Left kidney (tissue), 8 donors: ENCODE results near the gene CRIP1. TPM values are rescaled to one million over a fixed set of nuclear protein-coding genes. Genes with fewer than 3 reads are reported as not detected.

Experiments used
- DNase-seq: peaks from one replicate; pipeline ENCODE4 v3.0.0-alpha.2; 2013
- long read RNA-seq, 8 donors: transcript quantifications; one replicate each; lab custom pipeline, GENCODE V29; 2026
- polyA plus RNA-seq: library from polyadenylated mRNA; unstranded; fragments of 120-200 nt; gene quantifications from one replicate; pipeline ENCODE4 v1.2.1, GENCODE V29; 2013; ENCODE audit not compliant: insufficient read length

The CRIP1 gene, protein sequence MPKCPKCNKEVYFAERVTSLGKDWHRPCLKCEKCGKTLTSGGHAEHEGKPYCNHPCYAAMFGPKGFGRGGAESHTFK
- polyA plus RNA-seq, result 22.7 TPM
- long read RNA-seq, donor 1, transcript CRIP1-201 (5 exons, 1,311 nt), result major isoform, 26 of 33 reads
- long read RNA-seq, donor 1, transcript CRIP1-205 (4 exons, 638 nt), result minor isoform, 7 of 33 reads
- long read RNA-seq, donor 1, partial matches to known transcripts, result 0 of 33 reads
- long read RNA-seq, donor 1, other reads (novel, unspliced or antisense), result 0 of 33 reads
- long read RNA-seq, donor 2, transcript CRIP1-201 (5 exons, 1,311 nt), result major isoform, 37 of 44 reads
- long read RNA-seq, donor 2, partial matches to known transcripts, result 0 of 44 reads
- long read RNA-seq, donor 2, other reads (novel, unspliced or antisense), result 0 of 44 reads
- long read RNA-seq, donor 3, transcript CRIP1-201 (5 exons, 1,311 nt), result major isoform, 21 of 25 reads
- long read RNA-seq, donor 3, partial matches to known transcripts, result 0 of 25 reads
- long read RNA-seq, donor 3, other reads (novel, unspliced or antisense), result 0 of 25 reads
- long read RNA-seq, donor 4, transcript CRIP1-201 (5 exons, 1,311 nt), result major isoform, 6 of 9 reads
- long read RNA-seq, donor 4, partial matches to known transcripts, result 0 of 9 reads
- long read RNA-seq, donor 4, other reads (novel, unspliced or antisense), result 0 of 9 reads
- long read RNA-seq, donor 5, transcript CRIP1-205 (4 exons, 638 nt), result minor isoform, 9 of 73 reads
- long read RNA-seq, donor 5, transcript CRIP1-201 (5 exons, 1,311 nt), result major isoform, 60 of 73 reads
- long read RNA-seq, donor 5, partial matches to known transcripts, result 0 of 73 reads
- long read RNA-seq, donor 5, other reads (novel, unspliced or antisense), result 0 of 73 reads
- long read RNA-seq, donor 6, transcript CRIP1-201 (5 exons, 1,311 nt), result major isoform, 37 of 44 reads
- long read RNA-seq, donor 6, partial matches to known transcripts, result 0 of 44 reads
- long read RNA-seq, donor 6, other reads (novel, unspliced or antisense), result 0 of 44 reads
- long read RNA-seq, donor 7, transcript CRIP1-201 (5 exons, 1,311 nt), result major isoform, 49 of 58 reads
- long read RNA-seq, donor 7, transcript CRIP1-205 (4 exons, 638 nt), result minor isoform, 5 of 58 reads
- long read RNA-seq, donor 7, partial matches to known transcripts, result 0 of 58 reads
- long read RNA-seq, donor 7, other reads (novel, unspliced or antisense), result 0 of 58 reads
- long read RNA-seq, donor 8, transcript CRIP1-201 (5 exons, 1,311 nt), result major isoform, 14 of 20 reads
- long read RNA-seq, donor 8, partial matches to known transcripts, result 0 of 20 reads
- long read RNA-seq, donor 8, other reads (novel, unspliced or antisense), result 0 of 20 reads

DNA sequence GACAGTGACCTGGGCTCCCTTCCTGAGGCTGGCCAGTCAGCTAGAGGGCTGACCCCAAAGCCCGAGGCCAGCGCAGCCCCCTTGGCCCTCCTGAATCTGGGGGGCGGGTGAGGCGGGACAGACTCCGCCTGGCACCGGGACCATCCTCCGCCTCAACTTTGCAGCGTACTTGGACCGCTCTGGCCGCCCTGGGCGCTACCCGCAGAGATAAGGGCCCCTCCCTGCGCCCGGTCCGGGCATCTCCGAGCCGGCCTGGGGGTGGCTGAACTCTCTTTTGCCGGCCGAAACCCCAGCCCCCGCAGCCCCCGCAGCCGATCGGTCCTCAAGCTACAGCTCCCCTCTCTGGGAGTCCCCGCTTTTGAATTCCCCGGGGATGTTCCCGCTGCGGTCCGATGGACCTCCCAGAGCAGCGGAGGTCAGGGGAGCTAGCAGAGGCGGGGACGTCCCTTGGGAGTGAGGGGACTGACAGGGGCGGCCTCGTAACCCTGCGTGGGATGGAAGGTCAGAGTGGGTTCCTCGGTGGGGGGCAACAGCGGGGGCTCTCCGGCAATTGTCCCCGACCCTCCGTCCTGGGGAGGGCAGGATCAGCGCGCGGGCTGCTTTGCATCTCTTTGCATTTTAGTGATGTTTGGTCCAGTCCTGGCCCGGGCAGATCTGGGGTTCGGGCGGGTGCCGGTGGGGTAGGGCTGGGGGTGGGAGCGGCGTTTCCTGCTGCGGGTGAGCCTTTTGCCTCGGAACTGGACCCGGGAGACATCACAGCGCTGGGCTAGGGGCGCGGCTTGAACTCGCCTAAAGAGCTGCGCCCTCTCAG, at the start of gene CRIP1:
CRIP1 (plus strand) TSS at position 724 of the 811 bp plus-strand sequence. CDS start 374 bp downstream, outside the sequence.
- DNase-seq, result no peak

DNA sequence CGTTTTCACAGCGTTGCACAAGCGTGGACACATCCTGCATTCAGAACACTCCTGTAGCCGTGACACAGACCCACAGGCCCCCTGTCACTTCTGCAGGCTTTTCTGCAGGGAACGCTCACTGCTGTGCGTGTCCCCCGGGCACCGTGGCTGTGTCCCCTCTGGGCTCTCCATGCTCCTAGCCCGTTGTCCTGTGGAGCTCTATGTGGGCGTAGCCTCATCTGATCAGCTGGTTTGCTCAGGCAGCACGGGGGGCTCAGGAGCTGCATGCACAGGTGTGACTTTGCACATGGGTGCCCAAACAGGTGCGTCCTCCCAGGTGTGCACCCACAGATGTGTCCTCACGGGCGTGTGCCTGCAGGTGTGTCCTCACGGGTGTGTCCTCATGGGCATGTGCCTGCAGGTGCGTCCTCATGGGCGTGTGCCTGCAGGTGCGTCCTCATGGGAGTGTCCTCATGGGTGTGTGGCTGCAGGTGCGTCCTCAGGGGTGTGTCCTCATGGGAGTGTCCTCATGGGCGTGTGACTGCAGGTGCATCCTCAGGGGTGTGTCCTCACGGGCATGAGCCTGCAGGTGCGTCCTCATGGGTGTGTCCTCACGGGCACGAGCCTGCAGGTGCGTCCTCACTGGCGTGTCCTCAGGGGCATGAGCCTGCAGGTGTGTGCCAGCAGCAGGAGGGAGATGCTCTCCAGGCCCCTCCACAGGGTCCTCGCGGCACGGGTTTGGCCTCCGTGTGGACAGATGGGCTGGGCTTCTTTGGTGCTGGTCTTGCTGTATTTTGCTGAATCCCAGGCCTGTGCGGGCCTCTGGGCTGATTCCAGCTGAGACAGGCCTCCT, 49.6 kb upstream of the CRIP1 start:
- DNase-seq, result no peak

DNA sequence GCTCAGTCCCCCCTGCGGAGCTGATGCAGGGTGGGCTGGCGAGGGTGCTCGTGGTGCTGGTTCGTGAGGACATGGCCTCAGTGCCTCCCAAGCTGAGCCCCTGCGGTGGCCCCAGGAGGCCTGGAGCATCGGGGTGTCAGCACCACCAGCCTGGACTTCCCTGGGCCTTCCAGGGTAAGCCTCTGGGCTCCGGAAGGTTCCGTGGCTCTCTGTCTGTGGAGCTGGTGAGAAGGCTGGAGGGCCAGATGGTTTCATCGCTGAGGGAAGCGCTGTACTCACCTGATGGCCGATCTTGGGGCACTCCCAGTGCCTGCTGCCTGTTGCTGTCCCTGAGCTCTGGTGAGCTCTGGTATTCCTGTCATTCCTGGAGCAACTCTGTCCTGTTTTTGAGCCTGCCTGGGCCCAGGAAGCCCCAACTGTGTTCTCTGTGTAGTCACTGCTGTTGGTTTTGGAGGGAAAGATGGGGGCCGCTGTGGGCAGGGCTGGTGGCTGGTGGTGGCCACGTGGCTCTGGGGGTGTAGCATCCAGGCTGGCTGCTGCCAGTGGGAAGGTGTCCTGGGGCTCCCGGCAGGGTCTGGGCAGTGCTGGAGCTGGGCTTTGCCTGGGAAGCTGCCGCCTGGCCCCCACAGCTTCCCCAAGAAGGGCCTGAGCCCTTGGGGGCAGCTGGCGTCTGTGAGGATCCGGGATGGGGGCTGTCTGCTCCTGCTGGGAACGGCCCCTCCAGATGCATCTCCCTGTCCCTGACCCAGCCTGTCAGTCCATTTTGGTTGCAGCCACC, 48.8 kb upstream of the CRIP1 start:
- no peak for DNase-seq

DNA sequence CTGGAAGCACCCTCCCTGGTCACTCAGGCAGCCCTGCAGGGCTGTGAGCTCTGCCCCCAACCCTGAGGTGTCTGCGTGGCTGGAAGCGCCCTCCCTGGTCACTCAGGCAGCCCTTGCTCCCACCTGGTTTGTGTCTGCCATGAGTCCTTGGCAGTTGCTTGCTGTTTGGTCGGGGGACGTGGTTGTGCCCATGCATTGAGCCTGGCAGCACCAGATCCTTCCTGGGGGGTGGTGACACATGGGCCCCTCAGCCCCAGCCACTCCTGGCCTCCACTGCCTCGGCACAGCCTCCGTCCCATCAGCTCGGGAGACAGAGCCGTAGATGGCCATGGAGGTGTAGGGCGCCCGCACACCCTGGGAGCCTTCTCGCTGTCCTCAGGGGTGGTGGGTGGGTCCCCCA, 47.5 kb upstream of the CRIP1 start:
- no peak for DNase-seq

DNA sequence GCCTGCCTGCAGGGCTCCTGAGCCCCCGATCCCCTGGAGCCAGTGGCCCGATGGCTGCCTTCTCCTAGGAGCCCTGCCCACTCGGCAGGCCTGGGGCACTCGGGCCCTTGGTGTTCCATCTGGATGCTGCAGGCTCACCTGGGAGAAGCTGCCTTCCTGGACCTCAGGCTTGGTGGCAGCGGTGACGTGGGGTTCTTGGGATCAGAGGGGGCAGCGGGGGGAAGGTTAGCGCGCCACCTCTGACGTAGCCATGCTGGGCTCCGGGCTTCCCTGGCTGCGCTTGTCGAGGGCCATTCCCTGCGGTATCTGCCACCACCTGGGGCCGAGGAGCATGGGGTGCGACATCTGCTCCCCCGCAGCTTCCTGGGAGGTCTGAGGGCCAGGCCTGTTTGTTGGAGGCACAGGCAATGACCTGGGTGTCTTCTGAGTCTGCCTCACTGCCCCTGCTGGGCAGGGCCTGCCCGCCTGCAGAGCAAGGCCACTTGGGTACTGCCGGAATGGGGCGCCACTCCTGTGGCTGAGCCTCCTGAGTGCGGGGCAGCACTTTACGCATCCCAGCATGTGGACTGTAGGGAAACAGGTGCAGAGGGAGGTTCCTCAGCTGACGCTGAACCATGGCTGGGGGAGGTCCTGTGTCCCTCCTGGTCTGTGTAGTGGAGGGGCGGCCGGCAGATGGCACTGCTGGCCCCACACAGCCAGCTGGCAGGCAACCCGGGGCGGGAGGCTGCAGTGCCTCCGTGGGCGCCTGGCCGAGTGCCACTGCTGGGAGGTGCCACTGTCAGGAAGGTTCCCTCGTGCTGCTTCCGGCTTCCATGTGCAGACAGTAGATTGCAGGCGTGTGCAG, 46.8 kb upstream of the CRIP1 start:
- DNase-seq, result no peak

GRCh38 chr14:105440554-105440900, 46.2 kb upstream of the CRIP1 start:
- no peak for DNase-seq

DNA sequence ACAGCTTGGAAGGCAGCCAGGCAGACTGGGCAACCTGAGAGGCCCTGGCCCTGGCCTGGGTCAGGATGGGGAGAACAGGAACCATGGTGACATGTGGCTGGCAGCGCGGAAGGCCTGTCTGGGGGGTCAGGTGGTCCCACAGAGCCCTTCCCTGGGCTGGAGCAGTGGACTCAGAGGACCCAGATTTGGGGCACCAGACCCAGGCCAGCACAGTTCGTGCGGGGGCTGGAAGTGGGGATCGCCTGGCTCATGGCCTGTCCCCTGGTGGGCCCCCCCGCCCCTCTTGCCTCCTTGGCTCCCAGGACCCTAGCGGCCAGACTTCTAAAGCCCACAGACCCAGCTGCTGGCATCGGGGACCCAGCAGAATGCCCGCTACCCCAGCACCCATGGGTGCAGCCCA, 45.7 kb upstream of the CRIP1 start:
- DNase-seq, result no peak

DNA sequence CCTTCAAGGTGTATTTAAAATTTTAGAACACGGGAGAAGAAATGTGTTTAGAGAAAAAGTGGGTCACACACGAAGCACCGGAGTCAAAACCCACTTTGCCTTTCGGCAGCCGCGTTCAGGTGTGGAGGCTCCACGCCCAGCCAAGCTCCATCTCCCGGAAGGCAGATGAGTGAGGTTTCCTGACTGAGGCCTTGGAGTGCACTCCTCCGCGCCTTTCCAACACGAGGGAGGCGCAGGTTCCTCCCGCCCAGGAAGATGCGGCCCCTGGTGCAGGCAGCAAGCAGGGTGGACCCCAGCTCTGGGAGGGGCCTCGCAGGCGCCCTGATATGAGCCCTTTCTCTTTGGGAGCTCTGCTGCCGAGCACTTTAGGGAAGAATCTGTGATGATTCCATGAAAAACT, 44.6 kb upstream of the CRIP1 start:
- no peak for DNase-seq

DNA sequence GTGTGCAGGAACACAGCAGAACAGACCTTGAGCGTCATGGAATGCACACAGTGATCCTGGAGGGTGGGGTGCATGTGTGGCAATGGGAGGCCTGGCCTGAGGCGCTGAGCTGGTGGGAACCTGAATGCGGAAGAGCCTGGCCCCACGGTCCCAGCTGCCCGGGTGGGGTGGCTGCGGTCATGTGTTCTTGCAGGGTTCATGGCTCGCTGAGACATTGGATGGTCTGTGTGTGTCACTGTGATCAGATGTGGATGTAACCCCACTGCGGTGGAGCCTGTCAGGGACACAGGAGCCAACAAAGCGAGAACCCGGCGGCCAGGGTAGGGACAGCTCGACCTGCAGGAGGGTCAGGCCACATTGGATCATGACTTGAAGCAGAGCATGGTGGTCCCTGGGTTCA, 43.9 kb upstream of the CRIP1 start:
- no peak for DNase-seq

DNA sequence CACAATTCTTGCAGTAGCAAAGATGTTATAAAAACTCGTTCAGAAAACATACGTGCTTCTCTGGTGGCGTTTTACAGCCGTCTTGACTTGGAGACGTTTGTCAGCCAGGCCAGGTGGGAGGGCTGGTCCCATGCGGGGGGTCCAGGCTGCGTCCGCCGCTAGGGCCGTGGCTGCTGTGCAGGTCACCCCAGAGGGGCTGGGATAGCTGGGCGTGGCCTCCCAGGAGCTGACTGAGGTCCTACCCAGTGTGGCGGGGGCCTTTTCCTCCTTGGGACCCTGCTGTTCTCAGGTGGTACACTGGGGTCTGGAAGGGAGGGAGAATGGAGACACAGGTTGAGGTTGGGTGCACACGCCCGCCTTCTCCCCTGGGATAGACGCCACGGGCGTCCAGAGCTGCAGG, 41.8 kb upstream of the CRIP1 start:
- no peak for DNase-seq

GRCh38 chr14:105445290-105445689, 41.4 kb upstream of the CRIP1 start:
- DNase-seq, result no peak

DNA sequence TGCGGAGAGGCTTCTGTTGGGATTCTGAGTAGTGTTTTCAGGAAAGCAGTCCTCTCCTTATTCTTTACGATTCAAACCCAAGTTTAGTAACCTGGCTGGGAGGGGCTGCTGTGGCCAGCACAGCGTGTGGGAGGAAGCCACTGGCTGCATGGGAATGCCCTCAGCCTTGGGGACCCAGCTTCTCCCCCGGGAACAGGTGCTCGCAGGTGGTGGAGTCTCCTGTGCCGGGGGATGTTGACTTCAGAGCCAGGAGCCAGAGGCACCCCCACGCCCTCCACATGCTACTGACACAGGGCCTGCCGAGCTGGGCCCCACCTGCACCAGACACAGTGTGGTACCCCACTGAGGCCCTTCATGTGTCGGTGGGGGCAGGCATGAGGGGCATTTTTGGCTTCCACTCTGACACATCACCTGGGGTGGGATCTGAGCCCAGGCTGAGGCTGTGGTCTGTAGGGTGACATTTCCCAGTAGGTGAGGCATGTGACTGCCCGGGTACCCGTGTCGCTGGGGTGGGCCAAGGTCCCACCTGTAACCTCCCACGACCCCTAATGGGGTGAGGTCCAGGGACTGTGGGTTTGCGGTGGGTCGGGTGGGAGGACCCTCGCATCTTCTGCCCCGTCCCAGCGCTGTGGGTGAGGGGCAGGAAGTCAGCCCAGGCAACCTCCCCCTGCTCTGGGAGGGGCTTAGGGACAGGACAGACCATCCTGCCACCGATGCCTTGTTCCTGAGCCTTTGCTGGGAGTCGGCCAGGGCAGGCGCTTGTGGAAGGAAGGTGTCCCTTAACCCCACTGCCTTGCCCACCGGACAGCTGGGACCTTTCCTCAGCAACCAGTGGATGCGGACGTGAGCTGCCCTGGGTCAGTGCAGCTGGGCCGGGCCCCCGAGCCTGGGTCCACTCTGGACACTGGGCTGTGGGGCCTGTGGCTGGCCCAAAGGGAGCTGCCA, 40.5 kb upstream of the CRIP1 start:
- no peak for DNase-seq

- DNase-seq, result no peak
Observed at GRCh38 chr14:105446971-105447370, 39.7 kb upstream of the CRIP1 start.

GRCh38 chr14:105447651-105448640, 38.7 kb upstream of the CRIP1 start:
- no peak for DNase-seq

GRCh38 chr14:105448706-105449111, 38.0 kb upstream of the CRIP1 start:
- DNase-seq, result peak; percentile 53
